GM20000 (cell line): ENCODE results near the gene COMMD7.

Experiments used
- DNase-seq: peaks from one replicate; pipeline ENCODE4 v3.0.0; 2012; ENCODE audit warnings: low spot score
- TF ChIP-seq, protein P1 (sequence below): IDR thresholded peaks from 2 replicates; pipeline ENCODE4 v1.5.1; 2012; ENCODE audit warnings: mild to moderate bottlenecking, control low read depth; ENCODE audit errors: extremely low read depth, missing control alignments

COMMD7 gene

DNA sequence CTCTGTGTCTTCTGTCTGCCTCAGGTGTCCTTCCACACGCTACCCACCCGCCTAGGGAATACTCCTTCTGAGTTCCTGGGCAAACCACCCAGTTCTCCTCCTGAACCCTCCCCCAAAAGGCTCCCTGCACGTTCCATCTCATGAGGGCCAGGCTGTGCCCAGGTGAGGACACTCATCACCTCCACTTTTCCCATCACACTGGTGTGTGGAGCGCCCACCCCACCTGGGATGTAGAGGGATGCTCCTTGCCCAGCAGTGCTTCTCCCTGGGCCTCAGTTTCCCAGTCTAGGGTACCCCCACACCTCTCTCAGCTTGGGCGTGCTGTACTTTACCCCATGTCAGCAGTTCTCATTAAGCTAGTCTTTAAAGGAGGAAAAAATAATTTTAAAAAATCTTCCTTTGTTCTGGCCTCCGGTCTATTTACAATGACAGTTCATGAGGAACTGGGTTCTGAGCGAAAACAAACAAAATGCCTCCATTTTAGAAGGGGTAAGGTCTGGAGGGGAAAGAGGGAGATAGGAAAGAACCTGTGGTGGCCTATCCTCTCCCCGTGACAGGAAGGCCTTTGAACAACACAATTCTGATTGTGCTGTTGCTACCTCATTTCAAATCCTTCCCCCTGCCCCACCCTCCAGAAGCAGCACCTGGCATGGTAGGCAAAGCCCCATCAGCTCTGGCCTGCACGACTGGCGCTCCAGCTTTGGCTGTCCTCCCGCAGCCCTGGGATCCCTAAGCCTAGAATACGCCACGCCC, 67.9 kb downstream of the COMMD7 start:
- TF ChIP-seq, protein P1, sequence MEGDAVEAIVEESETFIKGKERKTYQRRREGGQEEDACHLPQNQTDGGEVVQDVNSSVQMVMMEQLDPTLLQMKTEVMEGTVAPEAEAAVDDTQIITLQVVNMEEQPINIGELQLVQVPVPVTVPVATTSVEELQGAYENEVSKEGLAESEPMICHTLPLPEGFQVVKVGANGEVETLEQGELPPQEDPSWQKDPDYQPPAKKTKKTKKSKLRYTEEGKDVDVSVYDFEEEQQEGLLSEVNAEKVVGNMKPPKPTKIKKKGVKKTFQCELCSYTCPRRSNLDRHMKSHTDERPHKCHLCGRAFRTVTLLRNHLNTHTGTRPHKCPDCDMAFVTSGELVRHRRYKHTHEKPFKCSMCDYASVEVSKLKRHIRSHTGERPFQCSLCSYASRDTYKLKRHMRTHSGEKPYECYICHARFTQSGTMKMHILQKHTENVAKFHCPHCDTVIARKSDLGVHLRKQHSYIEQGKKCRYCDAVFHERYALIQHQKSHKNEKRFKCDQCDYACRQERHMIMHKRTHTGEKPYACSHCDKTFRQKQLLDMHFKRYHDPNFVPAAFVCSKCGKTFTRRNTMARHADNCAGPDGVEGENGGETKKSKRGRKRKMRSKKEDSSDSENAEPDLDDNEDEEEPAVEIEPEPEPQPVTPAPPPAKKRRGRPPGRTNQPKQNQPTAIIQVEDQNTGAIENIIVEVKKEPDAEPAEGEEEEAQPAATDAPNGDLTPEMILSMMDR = no peak
- DNase-seq = no peak

DNA sequence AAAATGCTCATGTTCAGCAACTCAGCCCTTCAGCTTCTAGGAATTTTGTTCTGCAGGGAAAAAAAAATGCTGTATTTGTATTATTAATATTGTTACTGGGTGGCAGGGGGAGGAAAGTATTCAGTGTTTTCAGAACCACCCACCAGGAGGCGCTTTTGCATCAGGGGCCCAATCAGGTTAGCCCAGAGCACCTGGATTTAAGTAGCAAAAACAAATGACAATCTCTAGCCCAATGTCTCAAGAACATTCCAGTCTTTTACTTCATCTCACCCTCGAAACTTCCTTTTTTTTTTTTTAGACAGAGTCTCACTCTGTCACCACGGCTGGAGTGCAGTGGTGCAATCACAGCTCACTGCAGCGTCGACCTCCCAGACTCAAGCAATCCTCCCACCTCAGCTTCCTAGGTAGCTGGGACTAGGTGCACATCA, 68.9 kb downstream of the COMMD7 start:
- DNase-seq = peak; percentile 71

DNA sequence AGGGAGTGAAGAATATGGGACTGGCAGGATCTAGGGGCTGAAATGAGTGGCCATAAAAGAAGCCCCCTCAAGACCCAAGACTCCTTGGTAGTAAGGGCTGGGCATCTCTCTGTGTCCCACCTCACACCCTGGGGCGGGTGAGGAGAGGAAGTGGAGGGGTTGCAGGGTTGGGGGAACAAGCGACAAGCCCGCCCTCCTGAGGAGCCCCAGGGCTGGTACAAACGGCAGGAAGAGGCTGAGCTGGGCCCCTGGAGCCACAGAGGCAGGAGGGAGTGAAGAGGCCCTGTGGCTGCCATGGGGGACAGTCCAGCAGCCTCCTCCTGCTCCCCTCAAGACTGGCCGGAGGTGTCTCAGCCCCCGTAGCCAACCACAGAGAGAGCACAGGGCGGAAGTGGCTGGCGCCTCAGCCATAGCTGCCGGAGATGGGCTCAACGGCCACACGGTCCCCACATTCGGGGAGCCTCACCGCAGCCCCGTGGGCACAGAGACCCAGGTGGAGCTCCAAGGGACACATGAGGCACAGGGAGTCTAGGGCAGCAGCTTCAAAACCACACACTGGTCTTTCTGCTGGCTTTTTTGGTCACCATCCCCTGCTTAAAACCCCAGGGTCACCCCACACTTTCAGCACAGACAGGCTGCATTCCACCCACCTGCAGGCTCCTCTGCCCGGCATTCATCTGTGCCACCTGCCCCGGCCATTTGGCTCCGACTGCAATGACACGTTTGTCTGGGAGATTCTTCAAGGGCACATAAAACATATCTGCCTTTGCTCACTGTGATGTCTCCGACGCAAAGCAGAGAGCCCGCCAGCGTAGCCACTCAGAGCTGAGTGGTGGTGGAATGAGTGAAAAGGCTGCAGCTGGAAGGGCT, 70.0 kb downstream of the COMMD7 start:
- TF ChIP-seq, protein P1 = no peak
- DNase-seq = peak; percentile 71

More for the DNA sequence above, 68.9 kb downstream of the COMMD7 start:
- TF ChIP-seq, protein P1 = peak; percentile 71

DNA sequence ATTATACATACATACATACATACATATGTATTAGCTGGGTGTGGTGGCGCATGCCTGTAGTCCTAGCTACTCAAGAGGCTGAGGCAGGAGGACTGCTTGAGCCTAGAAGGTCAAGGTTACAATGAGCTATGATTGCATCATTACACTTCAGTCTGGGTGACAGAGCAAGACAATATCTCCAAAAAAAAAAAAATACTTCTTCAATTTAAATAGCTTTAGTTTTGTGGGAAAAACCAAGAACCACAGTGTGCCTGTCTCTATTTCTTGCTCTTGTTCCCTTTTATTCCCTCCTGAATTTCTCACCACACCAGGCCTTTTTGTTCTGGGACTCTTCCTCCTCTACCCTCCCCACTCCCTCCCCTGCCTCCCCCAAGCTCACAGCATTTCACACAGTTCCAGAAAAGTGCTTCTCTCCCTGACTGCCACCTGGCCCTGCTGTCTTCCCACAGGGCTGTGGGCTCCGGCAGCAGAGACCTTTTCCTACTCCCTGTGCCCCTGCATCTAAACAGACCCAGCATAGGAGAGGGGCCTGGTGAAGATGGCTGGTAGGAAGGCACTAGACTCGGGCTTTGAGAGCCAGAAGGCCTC, 70.8 kb downstream of the COMMD7 start:
- peak; percentile 25 for DNase-seq
- TF ChIP-seq, protein P1 = no peak

DNA sequence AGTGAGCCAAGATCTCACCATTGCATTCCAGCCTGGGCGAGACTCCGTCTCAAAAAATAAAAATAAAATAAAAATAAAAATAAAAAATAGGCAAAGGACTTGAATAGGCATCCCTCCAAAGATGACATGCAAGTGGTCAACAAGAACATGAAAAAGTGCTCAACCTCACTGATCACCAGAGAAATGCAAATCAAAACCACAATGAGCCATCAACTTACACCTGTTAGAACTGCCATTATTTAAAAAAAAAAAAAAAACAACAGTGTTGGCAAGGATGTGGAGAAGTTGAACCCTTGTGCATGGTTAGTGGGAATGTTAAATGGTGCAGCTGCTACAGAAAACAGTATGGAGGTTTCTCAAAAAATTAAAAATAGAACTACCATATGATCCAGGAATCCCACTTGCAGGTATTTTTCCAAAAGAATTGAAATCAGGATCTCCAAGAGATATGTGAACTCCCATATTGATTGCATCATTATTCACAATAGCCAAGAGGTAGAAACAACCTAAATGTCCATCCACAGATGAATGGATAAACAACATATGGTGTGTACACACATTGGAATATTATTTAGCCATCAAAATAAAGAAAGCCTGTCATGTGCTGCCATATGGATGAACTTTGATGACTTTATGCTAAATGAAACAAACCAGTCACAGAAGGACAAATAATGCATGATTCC, 72.4 kb downstream of the COMMD7 start:
- TF ChIP-seq, protein P1 = no peak
- no peak for DNase-seq

DNA sequence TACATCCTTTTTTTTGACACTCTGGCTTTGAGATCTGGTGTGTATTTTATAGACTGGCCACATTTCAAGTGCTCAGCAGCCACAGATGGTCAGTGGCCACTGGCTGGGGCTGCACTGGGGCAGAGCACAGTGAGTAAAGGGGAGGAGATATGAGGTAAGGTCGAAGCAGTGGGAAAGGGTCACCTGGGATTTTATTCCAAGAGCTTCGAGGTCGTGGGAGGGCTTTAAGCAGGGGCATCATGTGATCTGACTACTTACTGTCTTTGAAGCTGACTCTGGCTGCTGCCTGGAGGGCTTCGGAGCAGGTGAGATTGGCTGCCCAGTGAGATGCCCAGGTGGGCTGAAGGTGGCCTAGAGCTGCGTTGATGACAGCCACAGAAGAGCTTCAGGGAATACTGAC, 76.2 kb downstream of the COMMD7 start:
- TF ChIP-seq, protein P1 = no peak
- no peak for DNase-seq
